HepG2 (cell line): ENCODE measurements around the gene ARPC1B. TPM values are rescaled to one million over a fixed set of nuclear protein-coding genes. Genes with fewer than 3 reads are reported as not detected.

Experiments used
- ATAC-seq: fragments of 200-7000 bp; cut with Tn5 transposase; 3 replicates; pipeline ENCODE4 v1.9.1; 2020; ENCODE audit warnings: mild to moderate bottlenecking, moderate library complexity
- BruUV-seq: library from RNA; stranded (reverse); fragments of 400-500 nt; replicated peaks from 2 replicates; lab custom pipeline; 2021; lab: Mats Ljungman, UMichigan
- CTCF ChIA-PET: fragments of 300-600 bp; formaldehyde crosslinking; extraction: SDS; loops from one replicate; lab custom pipeline; 2021; ENCODE audit warnings: low total read pairs, inconsistent platforms, low intra/inter-chr PET ratio; lab: Yijun Ruan, JAX
- POLR2A ChIA-PET: fragments of 350-600 bp; sonication (Branson Sonifier 250); formaldehyde crosslinking; loops from one replicate; lab custom pipeline; 2020; ENCODE audit warnings: antibody characterized with exemption, inconsistent platforms; lab: Yijun Ruan, JAX
- DNase-seq: peaks from one replicate; pipeline ENCODE4 v3.0.0-alpha.2; 2015; ENCODE audit warnings: low spot score
- FAIRE-seq: peaks from 3 replicates; lab custom pipeline; 2011; peaks lifted over from hg19 to GRCh38; lab: Jason Lieb, UNC
- H2AFZ ChIP-seq: one replicate; pipeline ENCODE4 v1.6.1; 2011; ENCODE audit warnings: low read length, inconsistent platforms
- H3K27ac ChIP-seq: fragments of 300-600 bp; 3 replicates; pipeline ENCODE4 v1.8.0; 2011; ENCODE audit warnings: mixed run types, mild to moderate bottlenecking, mixed read lengths, low read length, inconsistent platforms; ENCODE audit not compliant: insufficient read depth; ENCODE audit errors: extremely low read length
- H3K27me3 ChIP-seq, 2 experiments: fragments of 200-600 bp in 1 of 2; 2 replicates in 1 of 2; 3 replicates in 1 of 2; pipeline versions ENCODE4 v1.6.0 to v1.8.0; 2011; ENCODE audit warnings: low read length in 2 of 2, mild to moderate bottlenecking in 2 of 2, moderate library complexity in 2 of 2, inconsistent platforms in 1 of 2; ENCODE audit not compliant: insufficient read depth in 2 of 2, control insufficient read depth in 1 of 2
- H3K36me3 ChIP-seq, 2 experiments: fragments of 200-600 bp in 1 of 2; replicated peaks in 1 of 2; 2 replicates in 1 of 2; 3 replicates in 1 of 2; pipeline versions ENCODE4 v1.5.1 to v1.8.0; 2011; ENCODE audit warnings: low read length in 2 of 2, inconsistent platforms in 1 of 2; ENCODE audit not compliant: insufficient read depth in 2 of 2, control insufficient read depth in 1 of 2
- H3K4me1 ChIP-seq: 2 replicates; pipeline ENCODE4 v1.5.1; 2012; ENCODE audit warnings: low read length, inconsistent platforms; ENCODE audit not compliant: insufficient read depth
- H3K4me2 ChIP-seq: 2 replicates; pipeline ENCODE4 v1.6.0; 2011; ENCODE audit warnings: low read depth, low read length, inconsistent platforms
- H3K4me3 ChIP-seq, 3 experiments: fragments of 200-600 bp in 1 of 3; sonication (generic), shearing (Covaris generic) in 1 of 3; replicated peaks in 1 of 3; 2 replicates each; pipeline ENCODE4 v1.5.1; 2011 to 2016; ENCODE audit warnings: low read length in 3 of 3, inconsistent platforms in 2 of 3, low read depth in 2 of 3, mild to moderate bottlenecking in 2 of 3, control low read depth in 1 of 3, mixed read lengths in 1 of 3; ENCODE audit not compliant: insufficient read depth in 1 of 3
- H3K79me2 ChIP-seq: one replicate; pipeline ENCODE4 v1.6.1; 2011; ENCODE audit warnings: low read length, inconsistent platforms; ENCODE audit not compliant: insufficient read depth
- H3K9ac ChIP-seq: 2 replicates; pipeline ENCODE4 v1.6.0; 2011; ENCODE audit warnings: mild to moderate bottlenecking, low read depth, low read length, inconsistent platforms; ENCODE audit not compliant: insufficient read depth
- H3K9me3 ChIP-seq: 2 replicates; pipeline ENCODE4 v1.5.1; 2012; ENCODE audit warnings: mild to moderate bottlenecking, low read length
- H4K20me1 ChIP-seq: 2 replicates; pipeline ENCODE4 v1.6.0; 2011; ENCODE audit warnings: inconsistent platforms, mild to moderate bottlenecking, low read length, moderate library complexity; ENCODE audit not compliant: insufficient read depth
- HOXA9 ChIP-seq: sonication (generic); formaldehyde crosslinking; IDR thresholded peaks from 2 replicates; pipeline ENCODE4 v1.8.1; 2022; ENCODE audit warnings: missing genetic modification reagents, mild to moderate bottlenecking, moderate library complexity, borderline replicate concordance
- JUND ChIP-seq: sonication (generic); formaldehyde crosslinking; IDR thresholded peaks from 2 replicates; pipeline ENCODE4 v1.8.0; 2022; ENCODE audit warnings: mild to moderate bottlenecking, missing genetic modification reagents
- MED13 ChIP-seq: sonication (generic); formaldehyde crosslinking; IDR thresholded peaks from 2 replicates; pipeline ENCODE4 v1.5.0; 2020; ENCODE audit warnings: missing genetic modification reagents
- RAD21 ChIP-seq: fragments of 450-650 bp; formaldehyde crosslinking; IDR thresholded peaks from 2 replicates; pipeline ENCODE4 v1.5.0; 2020; ENCODE audit warnings: mild to moderate bottlenecking
- RBFOX2 ChIP-seq: fragments of 200-400 bp; formaldehyde crosslinking; IDR thresholded peaks from 2 replicates; pipeline ENCODE4 v1.6.1; 2017; ENCODE audit warnings: low read depth, mild to moderate bottlenecking, low read length
- ZBTB26 ChIP-seq: IDR thresholded peaks from 2 replicates; pipeline ENCODE4 v1.6.1; 2016; ENCODE audit warnings: missing compliant biosample characterization, missing genetic modification reagents, borderline replicate concordance
- ZBTB46 ChIP-seq: sonication (generic); formaldehyde crosslinking; IDR thresholded peaks from 2 replicates; pipeline ENCODE4 v1.4.0; 2020; ENCODE audit warnings: mild to moderate bottlenecking, missing genetic modification reagents, borderline replicate concordance
- ZNF841 ChIP-seq: sonication (generic); formaldehyde crosslinking; IDR thresholded peaks from 2 replicates; pipeline ENCODE4 v1.8.1; 2023; ENCODE audit warnings: missing genetic modification reagents, borderline replicate concordance
- WGBS: methylation state at CpG from one replicate; pipeline ENCODE4 v1.1.6; 2017; ENCODE audit warnings: low lambda C conversion rate; 5-methylcytosine and 5-hydroxymethylcytosine counted together
- in situ Hi-C: cut with HindIII; loops from 2 replicates; pipeline ENCODE4 v1.10.0; 2017; ENCODE audit warnings: low pct_unique_long_range_greater_than_20kb; ENCODE audit not compliant: extremely low pct_ligation_motif_present
- intact Hi-C: fragments of 100-400 bp; cut with micrococcal nuclease; formaldehyde crosslinking; loops from one replicate; pipeline ENCODE4 v1.10.0; 2022; ENCODE audit not compliant: unreplicated experiment
- polyA plus RNA-seq, 8 experiments: library from polyadenylated mRNA; depleted of rRNA in 3 of 8; stranded (reverse) in 7 of 8; unstranded in 1 of 8; fragments of >200 nt; fragmentation: Illumina TruSeq in 4 of 8; extraction: Trizol in 4 of 8; gene quantifications; 2 replicates each; pipeline versions ENCODE4 v1.2.1 to v1.2.3, GENCODE V29; 2011 to 2016; ENCODE audit warnings: low read depth in 4 of 8, missing spikeins in 1 of 8, mixed read lengths in 1 of 8; ENCODE audit not compliant: insufficient read depth in 1 of 8
- total RNA-seq, 5 experiments: library from RNA; depleted of rRNA; stranded (reverse); fragments of >200 nt; fragmentation: Illumina TruSeq; extraction: Trizol; gene quantifications; 2 replicates each; pipeline ENCODE4 v1.2.3, GENCODE V29; 2016; ENCODE audit warnings: low read depth in 1 of 5

Gene ARPC1B
- total and polyA plus RNA-seq, 2 of the 13 experiments (the other 11 are each of a cell fraction or from before 2014, with no cell fraction given), result 72.9 to 89.1 TPM

- intact Hi-C loops (no loop called here), in situ Hi-C loops (no loop called here)
- no peaks in the 10 kb centered on the region for H3K79me2 ChIP-seq
- no peak overlapping the region for H3K9ac ChIP-seq
- ChIA-PET CTCF (interaction anchor here (0.6 kb wide), 1 partner anchor 17 kb away, joined by 4 read pairs; no protein-coding TSS in a partner anchor), POLR2A (interaction anchor here (1.9 kb wide), 1 partner anchor 12 kb away, joined by 7 read pairs; the partner anchor contains the start of genes BUD31 and PDAP1)
- no peaks in the 10 kb centered on the region for H3K4me1 ChIP-seq
- H3K36me3 ChIP-seq, result peaks cover 33 to 83% of the 10 kb centered on the region in 2 experiments; a peak in 4 of 5 replicates
- ATAC-seq, result no peak
- H3K4me3 ChIP-seq, result no peak overlapping the region
- H3K27me3 ChIP-seq, result no peaks in the 10 kb centered on the region
- TF ChIP-seq RAD21 (CRISPR knock-in tag), result no peak
- TF ChIP-seq ZBTB46 (CRISPR knock-in tag), result no peak
- TF ChIP-seq JUND, result no peak
- TF ChIP-seq ZNF841 (CRISPR knock-in tag), result no peak
- peak; percentile 47 for TF ChIP-seq RBFOX2
- no peak for TF ChIP-seq HOXA9 (CRISPR knock-in tag)
- no peak for TF ChIP-seq MED13
- TF ChIP-seq ZBTB26 (CRISPR knock-in tag), result no peak
- H4K20me1 ChIP-seq, result no peaks in the 10 kb centered on the region
- H2AFZ ChIP-seq, result no peak overlapping the region
- H3K4me2 ChIP-seq, result no peak overlapping the region
- no TSS peak for BruUV-seq
- no peak for DNase-seq
- H3K27ac ChIP-seq, result no peak overlapping the region
- 98% methylated on average over 20 of the region's 21 CpGs for WGBS
- FAIRE-seq, result no peak
- no peaks in the 10 kb centered on the region for H3K9me3 ChIP-seq
These were observed 22.1 kb downstream of the ARPC1B start for GRCh38 chr7:99396418-99397296.
